Bronchial epithelial cell (primary cell): ENCODE results near the gene ATRN. TPM values are rescaled to one million over a fixed set of nuclear protein-coding genes. Genes with fewer than 3 reads are reported as not detected.

ENCODE experiments used
- DNase-seq: peaks from one replicate; pipeline ENCODE4 v3.0.0-alpha.2; 2010; ENCODE audit warnings: low read depth
- FAIRE-seq: peaks from 2 replicates; lab custom pipeline; 2011; peaks lifted over from hg19 to GRCh38; lab: Jason Lieb, UNC
- H3K27me3 ChIP-seq: 2 replicates; pipeline ENCODE4 v1.5.1; 2011; ENCODE audit warnings: low read length; ENCODE audit not compliant: control insufficient read depth, insufficient read depth
- H3K36me3 ChIP-seq: 2 replicates; pipeline ENCODE4 v1.5.1; 2011; ENCODE audit warnings: low read length; ENCODE audit not compliant: control insufficient read depth, insufficient read depth
- H3K4me3 ChIP-seq: 2 replicates; pipeline ENCODE4 v1.5.1; 2011; ENCODE audit warnings: mild to moderate bottlenecking, low read depth, low read length, control low read depth
- CTCF ChIP-seq: IDR thresholded peaks from 2 replicates; pipeline ENCODE4 v1.5.1; 2011; ENCODE audit warnings: mild to moderate bottlenecking, moderate library complexity, low read length, control low read depth, inconsistent platforms; ENCODE audit not compliant: insufficient read depth, severe bottlenecking
- total RNA-seq: library from RNA; depleted of rRNA; stranded (reverse); fragments of >200 nt; gene quantifications from 2 replicates; pipeline ENCODE4 v1.2.1, GENCODE V29; 2014

The ATRN gene
- total RNA-seq, 1 donor from 2014 or later: 50.0 TPM

- DNase-seq: no peak
- no peak for TF ChIP-seq CTCF
- FAIRE-seq: peak; percentile 13
- H3K4me3 ChIP-seq: no peak overlapping the region
- H3K27me3 ChIP-seq: no peaks in the 10 kb centered on the region
- peaks cover 1% of the 10 kb centered on the region for H3K36me3 ChIP-seq
Observed at GRCh38 chr20:3621111-3621510, 150.3 kb downstream of the ATRN start.

- peaks cover 1% of the 10 kb centered on the region for H3K36me3 ChIP-seq
- no peaks in the 10 kb centered on the region for H3K27me3 ChIP-seq
- FAIRE-seq: no peak
- no peak for DNase-seq
- no peak for TF ChIP-seq CTCF
- H3K4me3 ChIP-seq: no peak overlapping the region
Observed at GRCh38 chr20:3622406-3622805, 151.6 kb downstream of the ATRN start.

- DNase-seq (no peak), FAIRE-seq (no peak)
- Histone ChIP-seq H3K4me3 (no peak overlapping the region), H3K27me3 (no peaks in the 10 kb centered on the region), H3K36me3 (no peaks in the 10 kb centered on the region)
- no peak for TF ChIP-seq CTCF
Observed at GRCh38 chr20:3627476-3627875, 156.7 kb downstream of the ATRN start.

GRCh38 chr20:3628502-3629314, 157.9 kb downstream of the ATRN start:
- no peak for TF ChIP-seq CTCF
- Histone ChIP-seq H3K4me3 (no peak overlapping the region), H3K27me3 (no peaks in the 10 kb centered on the region), H3K36me3 (no peaks in the 10 kb centered on the region)
- FAIRE-seq (no peak), DNase-seq (no peak)

- no peak for TF ChIP-seq CTCF
- no peak for FAIRE-seq
- H3K4me3 ChIP-seq: no peak overlapping the region
Observed at GRCh38 chr20:3629893-3630292, 159.1 kb downstream of the ATRN start.

More at GRCh38 chr20:3629893-3630292, 159.1 kb downstream of the ATRN start:
- no peak for DNase-seq
- H3K27me3 ChIP-seq: no peaks in the 10 kb centered on the region
- peaks cover 2% of the 10 kb centered on the region for H3K36me3 ChIP-seq
